HepG2 (cell line): ENCODE data around the gene ACVR1C. TPM values are rescaled to one million over a fixed set of nuclear protein-coding genes. Genes with fewer than 3 reads are reported as not detected.

ENCODE experiments used
- BRCA1 ChIP-seq: sonication (generic); formaldehyde crosslinking; IDR thresholded peaks from 2 replicates; pipeline ENCODE4 v1.4.0; 2020; ENCODE audit warnings: missing genetic modification reagents
- EED ChIP-seq: sonication (generic); formaldehyde crosslinking; IDR thresholded peaks from 2 replicates; pipeline ENCODE4 v1.5.0; 2020; ENCODE audit warnings: mild to moderate bottlenecking, missing genetic modification reagents
- FOXK1 ChIP-seq: sonication (generic); formaldehyde crosslinking; IDR thresholded peaks from 2 replicates; pipeline ENCODE4 v1.4.0; 2020; ENCODE audit warnings: low read depth, missing genetic modification reagents, borderline replicate concordance
- GFI1 ChIP-seq: sonication (generic); formaldehyde crosslinking; IDR thresholded peaks from 2 replicates; pipeline ENCODE4 v1.5.0; 2020; ENCODE audit warnings: missing genetic modification reagents, mild to moderate bottlenecking, borderline replicate concordance
- HDAC1 ChIP-seq: sonication (generic); formaldehyde crosslinking; IDR thresholded peaks from 2 replicates; pipeline ENCODE4 v1.5.1; 2020; ENCODE audit warnings: mild to moderate bottlenecking, missing genetic modification reagents
- HNF4A ChIP-seq: sonication (generic); formaldehyde crosslinking; IDR thresholded peaks from 2 replicates; pipeline ENCODE4 v1.4.0; 2020; ENCODE audit warnings: missing genetic modification reagents
- HOXA9 ChIP-seq: sonication (generic); formaldehyde crosslinking; IDR thresholded peaks from 2 replicates; pipeline ENCODE4 v1.8.1; 2022; ENCODE audit warnings: missing genetic modification reagents, mild to moderate bottlenecking, moderate library complexity, borderline replicate concordance
- KMT2A ChIP-seq: sonication (generic); formaldehyde crosslinking; IDR thresholded peaks from 2 replicates; pipeline ENCODE4 v1.4.0; 2020; ENCODE audit warnings: missing genetic modification reagents
- MAX ChIP-seq: IDR thresholded peaks from 2 replicates; pipeline ENCODE4 v1.6.1; 2012; ENCODE audit warnings: inconsistent platforms
- NFYC ChIP-seq: IDR thresholded peaks from 2 replicates; pipeline ENCODE4 v1.6.1; 2016; ENCODE audit warnings: missing genetic modification reagents, missing compliant biosample characterization
- PRDM10 ChIP-seq: sonication (generic); formaldehyde crosslinking; IDR thresholded peaks from 2 replicates; pipeline ENCODE4 v1.4.0; 2020; ENCODE audit warnings: low read depth, missing genetic modification reagents
- SALL2 ChIP-seq: sonication (generic); formaldehyde crosslinking; IDR thresholded peaks from 2 replicates; pipeline ENCODE4 v1.8.1; 2023; ENCODE audit warnings: mild to moderate bottlenecking, missing genetic modification reagents, inconsistent platforms
- SMYD3 ChIP-seq: sonication (generic); formaldehyde crosslinking; IDR thresholded peaks from 2 replicates; pipeline ENCODE4 v1.8.1; 2023; ENCODE audit warnings: mild to moderate bottlenecking, missing genetic modification reagents
- SP4 ChIP-seq: sonication (generic); formaldehyde crosslinking; IDR thresholded peaks from 2 replicates; pipeline ENCODE4 v1.8.1; 2023; ENCODE audit warnings: mild to moderate bottlenecking, missing genetic modification reagents
- ZIK1 ChIP-seq: sonication (generic); formaldehyde crosslinking; IDR thresholded peaks from 2 replicates; pipeline ENCODE4 v1.5.0; 2020; ENCODE audit warnings: mild to moderate bottlenecking, low read depth, missing genetic modification reagents, borderline replicate concordance
- ZNF501 ChIP-seq: sonication (generic); formaldehyde crosslinking; IDR thresholded peaks from 2 replicates; pipeline ENCODE4 v1.5.1; 2020; ENCODE audit warnings: mild to moderate bottlenecking, moderate library complexity, missing genetic modification reagents
- ZNF687 ChIP-seq: sonication (generic); formaldehyde crosslinking; IDR thresholded peaks from 2 replicates; pipeline ENCODE4 v1.5.1; 2020; ENCODE audit warnings: mild to moderate bottlenecking, missing genetic modification reagents, moderate library complexity
- polyA plus RNA-seq, 8 experiments: library from polyadenylated mRNA; depleted of rRNA in 3 of 8; stranded (reverse) in 7 of 8; unstranded in 1 of 8; fragments of >200 nt; fragmentation: Illumina TruSeq in 4 of 8; extraction: Trizol in 4 of 8; gene quantifications; 2 replicates each; pipeline versions ENCODE4 v1.2.1 to v1.2.3, GENCODE V29; 2011 to 2016; ENCODE audit warnings: low read depth in 4 of 8, missing spikeins in 1 of 8, mixed read lengths in 1 of 8; ENCODE audit not compliant: insufficient read depth in 1 of 8
- total RNA-seq, 5 experiments: library from RNA; depleted of rRNA; stranded (reverse); fragments of >200 nt; fragmentation: Illumina TruSeq; extraction: Trizol; gene quantifications; 2 replicates each; pipeline ENCODE4 v1.2.3, GENCODE V29; 2016; ENCODE audit warnings: low read depth in 1 of 5
- TF ChIP-seq, protein P1 (sequence below), 2 experiments: sonication (generic) in 1 of 2; formaldehyde crosslinking in 1 of 2; IDR thresholded peaks; 2 replicates each; pipeline versions ENCODE4 v1.4.0 to v1.6.1; 2018 to 2020; ENCODE audit warnings: missing genetic modification reagents in 2 of 2, borderline replicate concordance in 1 of 2, low read depth in 1 of 2, mild to moderate bottlenecking in 1 of 2, missing biosample characterization in 1 of 2

Gene ACVR1C
- total and polyA plus RNA-seq, 2 of the 13 experiments (the other 11 are each of a cell fraction or from before 2014, with no cell fraction given), result 0.05 to 1.0 TPM

- TF ChIP-seq ZNF687 (CRISPR knock-in tag), result peak; percentile 83
- peak; percentile 57 for TF ChIP-seq HNF4A
- peak; percentile 57; the same call in 1 of the 2 replicates for TF ChIP-seq SALL2 (CRISPR knock-in tag)
- peak; percentile 56 for TF ChIP-seq ZNF501
- TF ChIP-seq PRDM10 (CRISPR knock-in tag), result 0 out of 2 replicates have a peak, but pooled peaks have one; percentile 37
- no peak for TF ChIP-seq ZIK1 (CRISPR knock-in tag)
- TF ChIP-seq EED (CRISPR knock-in tag), result 0 out of 2 replicates have a peak, but pooled peaks have one; percentile 14
- peak; percentile 47; the same call in 1 of the 2 replicates for TF ChIP-seq HDAC1 (CRISPR knock-in tag)
- 0 out of 2 replicates have a peak, but pooled peaks have one; percentile 19 for TF ChIP-seq SP4 (CRISPR knock-in tag)
- TF ChIP-seq SMYD3 (CRISPR knock-in tag), result no peak
- TF ChIP-seq FOXK1 (CRISPR knock-in tag), result no peak
- peak; percentile 84 for TF ChIP-seq MAX
- peak; percentile 50; the same call in 1 of the 2 replicates for TF ChIP-seq BRCA1 (CRISPR knock-in tag)
- TF ChIP-seq HOXA9 (CRISPR knock-in tag), result 0 out of 2 replicates have a peak, but pooled peaks have one; percentile 37
- peak; percentile 66 for TF ChIP-seq NFYC (CRISPR knock-in tag)
- TF ChIP-seq GFI1, result 0 out of 2 replicates have a peak, but pooled peaks have one; percentile 39
- TF ChIP-seq, protein P1, sequence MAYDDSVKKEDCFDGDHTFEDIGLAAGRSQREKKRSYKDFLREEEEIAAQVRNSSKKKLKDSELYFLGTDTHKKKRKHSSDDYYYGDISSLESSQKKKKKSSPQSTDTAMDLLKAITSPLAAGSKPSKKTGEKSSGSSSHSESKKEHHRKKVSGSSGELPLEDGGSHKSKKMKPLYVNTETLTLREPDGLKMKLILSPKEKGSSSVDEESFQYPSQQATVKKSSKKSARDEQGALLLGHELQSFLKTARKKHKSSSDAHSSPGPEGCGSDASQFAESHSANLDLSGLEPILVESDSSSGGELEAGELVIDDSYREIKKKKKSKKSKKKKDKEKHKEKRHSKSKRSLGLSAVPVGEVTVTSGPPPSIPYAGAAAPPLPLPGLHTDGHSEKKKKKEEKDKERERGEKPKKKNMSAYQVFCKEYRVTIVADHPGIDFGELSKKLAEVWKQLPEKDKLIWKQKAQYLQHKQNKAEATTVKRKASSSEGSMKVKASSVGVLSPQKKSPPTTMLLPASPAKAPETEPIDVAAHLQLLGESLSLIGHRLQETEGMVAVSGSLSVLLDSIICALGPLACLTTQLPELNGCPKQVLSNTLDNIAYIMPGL (CRISPR knock-in tag; IDR thresholded peaks at IDR 0.05; ENCODE audit: borderline replicate concordance in 1 of 2, low read depth in 1 of 2), result peak; percentile 60 to 82; a peak in 3 of 4 replicates
- TF ChIP-seq KMT2A, result 0 out of 2 replicates have a peak, but pooled peaks have one; percentile 30
These were observed at the start of gene ACVR1C (continued) for GRCh38 chr2:157628477-157629415.
